Islet of Langerhans (tissue), 1 donor: ENCODE measurements around the gene SORT1.
"Not testable (repeated sequence)": the region's sequence is repeated elsewhere in the genome, so short reads cannot be mapped to it uniquely, and the experiment has no call there.

Source experiments
- FAIRE-seq: peaks from one replicate; lab custom pipeline; 2011; peaks lifted over from hg19 to GRCh38; lab: Jason Lieb, UNC

The SORT1 gene

GRCh38 chr1:109296782-109297181 is 100.9 kb downstream of the SORT1 start:
- FAIRE-seq = no peak

GRCh38 chr1:109295712-109296415 is 101.9 kb downstream of the SORT1 start:
- FAIRE-seq = no peak

GRCh38 chr1:109294481-109294880 is 103.2 kb downstream of the SORT1 start:
- FAIRE-seq = no peak

- no peak for FAIRE-seq
These were observed 104.7 kb downstream of the SORT1 start for GRCh38 chr1:109293026-109293425.

GRCh38 chr1:109292364-109292763 is 105.4 kb downstream of the SORT1 start:
- FAIRE-seq = no peak

- no peak for FAIRE-seq
These were observed 106.7 kb downstream of the SORT1 start for GRCh38 chr1:109290998-109291397.

- FAIRE-seq = no peak
These were observed 107.6 kb downstream of the SORT1 start for GRCh38 chr1:109290137-109290536.

- not testable (repeated sequence) for FAIRE-seq
These were observed 111.0 kb downstream of the SORT1 start for GRCh38 chr1:109286762-109287161.

GRCh38 chr1:109283748-109284600 is 113.7 kb downstream of the SORT1 start:
- no peak for FAIRE-seq

GRCh38 chr1:109282952-109283747 is 114.6 kb downstream of the SORT1 start, which contains the start of gene PSRC1:
PSRC1 (minus strand) TSS chr1:109283145.
- no peak for FAIRE-seq

GRCh38 chr1:109282497-109282951 is 115.2 kb downstream of the SORT1 start:
- no peak for FAIRE-seq

- FAIRE-seq = no peak
These were observed 115.8 kb downstream of the SORT1 start for GRCh38 chr1:109281680-109282496.

- no peak for FAIRE-seq
These were observed 116.9 kb downstream of the SORT1 start for GRCh38 chr1:109280862-109281261.

- FAIRE-seq = no peak
These were observed 118.0 kb downstream of the SORT1 start for GRCh38 chr1:109279615-109280278.

GRCh38 chr1:109277434-109278204 is 120.1 kb downstream of the SORT1 start:
- no peak for FAIRE-seq

GRCh38 chr1:109275706-109276345 is 121.9 kb downstream of the SORT1 start:
- FAIRE-seq = no peak

GRCh38 chr1:109274533-109275476 is 122.9 kb downstream of the SORT1 start:
- no peak for FAIRE-seq

GRCh38 chr1:109273570-109274288 is 124.0 kb downstream of the SORT1 start:
- FAIRE-seq = no peak
